HL-60 (cell line): ENCODE data around the gene TPPP2.

Source experiments
- CTCF ChIP-seq: IDR thresholded peaks from one replicate; pipeline ENCODE4 v1.5.1; 2011; ENCODE audit warnings: low read length, control low read depth, inconsistent platforms; ENCODE audit not compliant: insufficient read depth
- GABPA ChIP-seq: IDR thresholded peaks from 2 replicates; pipeline ENCODE4 v1.6.1; 2012; ENCODE audit warnings: low read depth
- POLR2AphosphoS5 ChIP-seq: IDR thresholded peaks from 2 replicates; pipeline ENCODE4 v1.6.1; 2012; ENCODE audit warnings: low read depth
- REST ChIP-seq: IDR thresholded peaks from 2 replicates; pipeline ENCODE4 v1.6.1; 2012; ENCODE audit warnings: low read depth; ENCODE audit not compliant: insufficient replicate concordance

GRCh38 chr14:21072031-21072473, 42.0 kb downstream of the TPPP2 start:
- TF ChIP-seq CTCF (no peak), GABPA (no peak), POLR2AphosphoS5 (no peak), REST (no peak)
